Measurements from ENCODE around the gene LRIT2.

GRCh38 chr10:84176351-84176750 lies 49.0 kb downstream of the LRIT2 start:
- TF ChIP-seq CTCF (IDR thresholded peaks at IDR 0.05 in 4 of 5, conservative IDR thresholded peaks at IDR 0.05 in 1 of 5), result no peak
- no peak for TF ChIP-seq POLR2A (IDR thresholded peaks at IDR 0.05)
